A549 (cell line): ENCODE results near the gene B4GALT2. TPM values are rescaled to one million over a fixed set of nuclear protein-coding genes. Genes with fewer than 3 reads are reported as not detected.

Source experiments
- ATAC-seq, 2 experiments: fragments of 200-7000 bp in 1 of 2; fragments of >200 bp in 1 of 2; cut with Nextera tagmentation in 1 of 2; cut with Tn5 transposase in 1 of 2; 3 replicates each; pipeline versions ENCODE4 v1.8.0 to v1.9.1; 2018 to 2020; ENCODE audit warnings: mild to moderate bottlenecking in 1 of 2, moderate library complexity in 1 of 2
- CTCF ChIA-PET: fragments of 300-600 bp; sonication (Branson Sonifier 250); formaldehyde crosslinking; extraction: SDS; loops from one replicate; lab custom pipeline; 2021; ENCODE audit warnings: antibody characterized with exemption, inconsistent platforms; lab: Yijun Ruan, JAX
- POLR2A ChIA-PET: fragments of 350-600 bp; formaldehyde crosslinking; extraction: SDS; loops from one replicate; lab custom pipeline; 2021; ENCODE audit warnings: antibody characterized with exemption, inconsistent platforms; lab: Yijun Ruan, JAX
- DNase-seq, 2 experiments: peaks; one replicate each; pipeline versions ENCODE4 v3.0.0 to v3.0.0-alpha.2; 2011 to 2016; ENCODE audit warnings: low read depth in 1 of 2, low spot score in 1 of 2
- FAIRE-seq: peaks from 2 replicates; lab custom pipeline; 2011; peaks lifted over from hg19 to GRCh38; lab: Jason Lieb, UNC
- H3K27ac ChIP-seq, 2 experiments: fragments of >200 bp; sonication (Bioruptor Twin); formaldehyde crosslinking; 3 replicates each; pipeline ENCODE4 v1.5.1; 2016 to 2017
- H3K4me1 ChIP-seq: fragments of >200 bp; sonication (Bioruptor Twin); formaldehyde crosslinking; 3 replicates; pipeline ENCODE4 v1.6.1; 2016
- H3K4me2 ChIP-seq: fragments of >200 bp; sonication (Bioruptor Twin); formaldehyde crosslinking; 3 replicates; pipeline ENCODE4 v1.6.1; 2016
- H3K4me3 ChIP-seq: fragments of >200 bp; sonication (Bioruptor Twin); formaldehyde crosslinking; 3 replicates; pipeline ENCODE4 v1.5.1; 2016
- H3K9me3 ChIP-seq: fragments of >200 bp; sonication (Bioruptor Twin); formaldehyde crosslinking; 3 replicates; pipeline ENCODE4 v1.6.1; 2016
- CBX8 ChIP-seq: fragments of 200-600 bp; sonication (generic); IDR thresholded peaks from 2 replicates; pipeline ENCODE4 v1.6.1; 2016
- CEBPB ChIP-seq, 2 experiments: fragments of >200 bp in 1 of 2; sonication (Bioruptor Twin) in 1 of 2; formaldehyde crosslinking in 1 of 2; IDR thresholded peaks; 2 replicates each; pipeline ENCODE4 v1.6.1; 2012 to 2016
- EHMT2 ChIP-seq: fragments of 200-600 bp; sonication (generic); IDR thresholded peaks from 2 replicates; pipeline ENCODE4 v1.6.1; 2016; ENCODE audit warnings: antibody characterized with exemption, low read depth, mild to moderate bottlenecking, moderate library complexity
- FOSB ChIP-seq: fragments of 250-450 bp; sonication (Bioruptor Pico); IDR thresholded peaks from 2 replicates; pipeline ENCODE4 v1.5.0; 2020; ENCODE audit warnings: mild to moderate bottlenecking, moderate library complexity
- HDAC2 ChIP-seq: fragments of 200-600 bp; sonication (generic); IDR thresholded peaks from 2 replicates; pipeline ENCODE4 v1.6.1; 2016
- KDM1A ChIP-seq: fragments of 200-600 bp; sonication (generic); IDR thresholded peaks from 2 replicates; pipeline ENCODE4 v1.6.1; 2016; ENCODE audit warnings: low read depth, mild to moderate bottlenecking
- MAFK ChIP-seq: fragments of 450-650 bp; IDR thresholded peaks from 2 replicates; pipeline ENCODE4 v1.6.1; 2014; ENCODE audit not compliant: partially characterized antibody
- PHF8 ChIP-seq: fragments of 200-600 bp; sonication (generic); IDR thresholded peaks from 2 replicates; pipeline ENCODE4 v1.6.1; 2016; ENCODE audit warnings: low read depth, mild to moderate bottlenecking, antibody characterized with exemption, moderate library complexity, borderline replicate concordance
- POLR2AphosphoS2 ChIP-seq: conservative IDR thresholded peaks from 2 replicates; pipeline ENCODE4 v1.6.1; 2012; ENCODE audit warnings: low read length, improper control_type of control experiment, inconsistent platforms
- SREBF2 ChIP-seq: fragments of 450-650 bp; IDR thresholded peaks from 2 replicates; pipeline ENCODE4 v1.6.1; 2014; ENCODE audit warnings: mild to moderate bottlenecking, moderate library complexity
- TFCP2L1 ChIP-seq: fragments of 250-450 bp; sonication (Bioruptor Pico); IDR thresholded peaks from 2 replicates; pipeline ENCODE4 v1.5.0; 2021; ENCODE audit warnings: mild to moderate bottlenecking
- ZSCAN20 ChIP-seq: fragments of 250-450 bp; sonication (Bioruptor Pico); IDR thresholded peaks from 2 replicates; pipeline ENCODE4 v1.8.0; 2022; ENCODE audit warnings: mild to moderate bottlenecking, moderate library complexity
- WGBS: methylation state at CpG from one replicate; pipeline ENCODE4 v1.1.6; 2017; ENCODE audit errors: missing lambda C conversion rate; 5-methylcytosine and 5-hydroxymethylcytosine counted together
- polyA plus RNA-seq, 4 experiments: library from polyadenylated mRNA; depleted of rRNA in 3 of 4; stranded (reverse); fragments of >200 nt; fragmentation: RNase III in 1 of 4; extraction: RNeasy Plus Mini Kit Qiagen cat#74134 plus additional on column Dnase treatment in 1 of 4; gene quantifications; 2 replicates in 3 of 4; 3 replicates in 1 of 4; pipeline ENCODE4 v1.2.3, GENCODE V29; 2011 to 2017
- TF ChIP-seq, protein P1 (sequence below): fragments of 150-350 bp; IDR thresholded peaks from 2 replicates; pipeline ENCODE4 v1.6.1; 2014; ENCODE audit warnings: low read depth, mild to moderate bottlenecking, low read length
- TF ChIP-seq, protein P2 (sequence below): IDR thresholded peaks from 2 replicates; pipeline ENCODE4 v1.6.1; 2012
- TF ChIP-seq, protein P3 (sequence below): fragments of >200 bp; sonication (Bioruptor Twin); formaldehyde crosslinking; IDR thresholded peaks from 3 replicates; pipeline ENCODE4 v1.5.1; 2016
- TF ChIP-seq, protein P4 (sequence below): IDR thresholded peaks from 2 replicates; pipeline ENCODE4 v1.6.1; 2012; ENCODE audit warnings: low read depth, borderline replicate concordance

Gene B4GALT2
- polyA plus RNA-seq, 2 of the 4 experiments (the other 2 are of a cell fraction) = 19.0 to 35.8 TPM

DNA sequence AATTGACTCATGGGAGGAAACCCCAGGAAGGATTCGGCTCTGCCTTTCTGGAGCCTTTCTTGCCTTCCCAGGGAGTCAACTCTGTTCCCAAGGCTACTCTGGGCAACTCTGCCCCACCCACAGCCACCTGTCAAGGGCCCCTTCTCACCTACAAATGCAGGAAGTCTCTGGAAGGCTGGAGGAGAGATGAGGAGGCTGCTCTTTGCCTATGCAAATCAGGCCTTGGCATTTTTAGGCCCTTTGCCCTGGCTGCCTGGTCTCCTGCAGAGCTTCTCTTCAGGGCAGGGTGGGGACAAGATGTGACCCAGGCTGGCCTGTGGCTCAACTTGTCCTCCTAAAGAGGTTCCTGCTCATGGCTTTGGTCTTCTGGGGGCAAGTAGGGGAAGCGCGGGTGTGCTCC lies 46.8 kb downstream of the B4GALT2 start:
- Histone ChIP-seq H3K27ac (peak overlapping the region; percentile 36 to 79; a peak in 4 of 6 replicates), H3K4me2 (peak overlapping the region; percentile 81), H3K4me3 (no peak overlapping the region), H3K4me1 (peaks cover 47% of the 10 kb centered on the region), H3K9me3 (no peaks in the 10 kb centered on the region)
- no peak for DNase-seq
- 77% methylated on average over 3 of the region's 3 CpGs for WGBS
- ChIA-PET POLR2A (interaction anchor here (0.6 kb wide), 1 partner anchor 479 kb away, joined by 3 read pairs; no protein-coding TSS in a partner anchor), CTCF (interaction anchor here (1.5 to 25.3 kb wide), 3 partner anchors 10 to 24 kb away, joined by 4 to 412 read pairs (median 30); no protein-coding TSS in a partner anchor)
- TF ChIP-seq PHF8 (no peak), KDM1A (no peak), POLR2AphosphoS2 (no peak), EHMT2 (no peak), CBX8 (no peak), MAFK (no peak), TFCP2L1 (CRISPR knock-in tag) (no peak), ZSCAN20 (no peak), CEBPB (IDR thresholded peaks at IDR 0.05) (no peak), SREBF2 (no peak), HDAC2 (no peak), FOSB (CRISPR knock-in tag) (no peak)
- TF ChIP-seq, protein P1, sequence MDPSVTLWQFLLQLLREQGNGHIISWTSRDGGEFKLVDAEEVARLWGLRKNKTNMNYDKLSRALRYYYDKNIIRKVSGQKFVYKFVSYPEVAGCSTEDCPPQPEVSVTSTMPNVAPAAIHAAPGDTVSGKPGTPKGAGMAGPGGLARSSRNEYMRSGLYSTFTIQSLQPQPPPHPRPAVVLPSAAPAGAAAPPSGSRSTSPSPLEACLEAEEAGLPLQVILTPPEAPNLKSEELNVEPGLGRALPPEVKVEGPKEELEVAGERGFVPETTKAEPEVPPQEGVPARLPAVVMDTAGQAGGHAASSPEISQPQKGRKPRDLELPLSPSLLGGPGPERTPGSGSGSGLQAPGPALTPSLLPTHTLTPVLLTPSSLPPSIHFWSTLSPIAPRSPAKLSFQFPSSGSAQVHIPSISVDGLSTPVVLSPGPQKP = no peak
- TF ChIP-seq, protein P2, sequence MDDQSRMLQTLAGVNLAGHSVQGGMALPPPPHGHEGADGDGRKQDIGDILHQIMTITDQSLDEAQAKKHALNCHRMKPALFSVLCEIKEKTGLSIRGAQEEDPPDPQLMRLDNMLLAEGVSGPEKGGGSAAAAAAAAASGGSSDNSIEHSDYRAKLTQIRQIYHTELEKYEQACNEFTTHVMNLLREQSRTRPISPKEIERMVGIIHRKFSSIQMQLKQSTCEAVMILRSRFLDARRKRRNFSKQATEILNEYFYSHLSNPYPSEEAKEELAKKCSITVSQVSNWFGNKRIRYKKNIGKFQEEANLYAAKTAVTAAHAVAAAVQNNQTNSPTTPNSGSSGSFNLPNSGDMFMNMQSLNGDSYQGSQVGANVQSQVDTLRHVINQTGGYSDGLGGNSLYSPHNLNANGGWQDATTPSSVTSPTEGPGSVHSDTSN = no peak
- TF ChIP-seq, protein P3, sequence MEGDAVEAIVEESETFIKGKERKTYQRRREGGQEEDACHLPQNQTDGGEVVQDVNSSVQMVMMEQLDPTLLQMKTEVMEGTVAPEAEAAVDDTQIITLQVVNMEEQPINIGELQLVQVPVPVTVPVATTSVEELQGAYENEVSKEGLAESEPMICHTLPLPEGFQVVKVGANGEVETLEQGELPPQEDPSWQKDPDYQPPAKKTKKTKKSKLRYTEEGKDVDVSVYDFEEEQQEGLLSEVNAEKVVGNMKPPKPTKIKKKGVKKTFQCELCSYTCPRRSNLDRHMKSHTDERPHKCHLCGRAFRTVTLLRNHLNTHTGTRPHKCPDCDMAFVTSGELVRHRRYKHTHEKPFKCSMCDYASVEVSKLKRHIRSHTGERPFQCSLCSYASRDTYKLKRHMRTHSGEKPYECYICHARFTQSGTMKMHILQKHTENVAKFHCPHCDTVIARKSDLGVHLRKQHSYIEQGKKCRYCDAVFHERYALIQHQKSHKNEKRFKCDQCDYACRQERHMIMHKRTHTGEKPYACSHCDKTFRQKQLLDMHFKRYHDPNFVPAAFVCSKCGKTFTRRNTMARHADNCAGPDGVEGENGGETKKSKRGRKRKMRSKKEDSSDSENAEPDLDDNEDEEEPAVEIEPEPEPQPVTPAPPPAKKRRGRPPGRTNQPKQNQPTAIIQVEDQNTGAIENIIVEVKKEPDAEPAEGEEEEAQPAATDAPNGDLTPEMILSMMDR = no peak
- FAIRE-seq = no peak
- no peak for ATAC-seq

DNA sequence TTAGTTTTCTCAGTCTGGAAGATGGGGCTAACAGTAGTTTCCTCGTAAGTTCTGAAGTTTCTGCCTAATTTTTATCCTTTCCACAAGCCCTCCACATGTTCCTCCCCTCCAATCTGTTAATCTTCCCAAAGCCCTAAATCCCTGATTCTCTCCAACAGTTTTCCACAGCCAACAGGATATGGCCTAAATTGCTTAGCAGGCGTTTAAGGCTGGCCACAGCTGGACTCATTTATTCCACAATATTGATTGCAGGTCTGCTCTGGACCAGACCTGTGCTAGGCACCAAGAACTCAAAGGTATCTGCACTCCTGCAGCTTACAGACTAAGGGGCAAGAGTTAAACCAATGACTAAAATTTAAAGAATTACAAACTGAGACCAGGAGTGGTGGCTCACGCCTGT lies 48.3 kb downstream of the B4GALT2 start:
- FAIRE-seq = no peak
- DNase-seq = no peak
- WGBS = 85% methylated on average over 3 of the region's 3 CpGs
- CTCF ChIA-PET = interaction anchor here (0.8 to 25.3 kb wide), 7 partner anchors 9 to 625 kb away, joined by 3 to 412 read pairs (median 4); no protein-coding TSS in a partner anchor
- TF ChIP-seq EHMT2 (no peak), HDAC2 (no peak), MAFK (peak; percentile 26)
- Histone ChIP-seq H3K4me3 (no peak overlapping the region), H3K4me1 (peaks cover 56% of the 10 kb centered on the region), H3K4me2 (no peak overlapping the region), H3K27ac (peak overlapping the region in 1 of 2 experiments; percentile 99; a peak in 2 of 6 replicates), H3K9me3 (no peaks in the 10 kb centered on the region)
- POLR2A ChIA-PET = interaction anchor here (0.9 kb wide), 1 partner anchor 8 kb away, joined by 3 read pairs; no protein-coding TSS in a partner anchor
- ATAC-seq = no peak

DNA sequence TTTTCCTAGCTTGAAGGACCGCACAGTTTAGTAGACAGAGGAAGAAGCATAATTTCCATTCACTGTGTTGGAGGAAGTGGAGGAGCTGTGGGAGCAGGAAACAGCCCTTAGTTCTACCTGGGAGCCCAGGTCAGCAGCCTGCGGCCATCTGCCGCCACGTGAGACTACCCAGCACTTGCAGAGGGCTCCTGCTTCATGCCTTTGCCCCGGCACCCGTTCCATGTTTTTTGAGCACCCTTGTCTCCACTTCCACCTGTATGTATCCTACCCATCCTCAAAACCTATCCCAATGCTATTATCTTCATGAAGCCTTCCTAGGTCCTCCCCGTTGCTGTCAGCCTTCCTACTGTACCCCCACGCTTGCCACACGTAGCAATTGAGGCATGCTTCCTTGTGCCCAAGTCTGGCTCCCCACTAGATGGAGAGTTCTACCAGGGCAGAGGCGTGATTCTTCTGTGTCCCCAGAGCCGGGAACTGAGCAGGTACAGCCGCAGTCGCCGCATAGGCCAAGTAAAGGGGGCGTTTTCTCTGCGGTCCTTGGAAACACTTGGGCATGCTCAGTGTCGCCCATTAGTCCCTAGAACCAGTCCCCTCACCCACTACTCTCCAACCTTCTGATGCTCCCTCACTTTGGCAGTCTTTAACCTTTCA lies 50.4 kb downstream of the B4GALT2 start:
- Histone ChIP-seq H3K4me1 (peaks cover 53% of the 10 kb centered on the region), H3K4me3 (peak overlapping the region; percentile 82), H3K4me2 (peak overlapping the region; percentile 94), H3K27ac (peak overlapping the region; percentile 96 to 99), H3K9me3 (no peaks in the 10 kb centered on the region)
- TF ChIP-seq TFCP2L1 (CRISPR knock-in tag) = no peak
- TF ChIP-seq, protein P4, sequence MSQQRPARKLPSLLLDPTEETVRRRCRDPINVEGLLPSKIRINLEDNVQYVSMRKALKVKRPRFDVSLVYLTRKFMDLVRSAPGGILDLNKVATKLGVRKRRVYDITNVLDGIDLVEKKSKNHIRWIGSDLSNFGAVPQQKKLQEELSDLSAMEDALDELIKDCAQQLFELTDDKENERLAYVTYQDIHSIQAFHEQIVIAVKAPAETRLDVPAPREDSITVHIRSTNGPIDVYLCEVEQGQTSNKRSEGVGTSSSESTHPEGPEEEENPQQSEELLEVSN = peak; percentile 16; the same call in 1 of the 2 replicates
- DNase-seq (peak in 1 of 2 experiments; percentile 39), ATAC-seq (peak; percentile 33 to 61; a peak in 4 of 6 replicates), FAIRE-seq (no peak)
- WGBS = 48% methylated on average over 17 of the region's 17 CpGs
- CTCF ChIA-PET = interaction anchor here (25.3 kb wide), 1 partner anchor 27 kb away, joined by 412 read pairs; no protein-coding TSS in a partner anchor
- POLR2A ChIA-PET = interaction anchor here (0.6 to 1.2 kb wide), 3 partner anchors 19 to 41 kb away, joined by 3 to 4 read pairs (median 4); no protein-coding TSS in a partner anchor
